Spleen (tissue), 11 donors: ENCODE results near the gene PARVA. TPM values are rescaled to one million over a fixed set of nuclear protein-coding genes. Genes with fewer than 3 reads are reported as not detected.
"Not testable (repeated sequence)": the region's sequence is repeated elsewhere in the genome, so short reads cannot be mapped to it uniquely, and the experiment has no call there.

Source experiments
- DNase-seq: peaks from one replicate; pipeline ENCODE4 v3.0.0-alpha.2; 2020
- H3K27ac ChIP-seq, 8 donors: fragments of 200-600 bp; sonication (generic) in 7 of 8; 1 replicate in 4 of 8; 2 replicates in 4 of 8; pipeline versions ENCODE4 v1.5.0 to v1.8.0; 2016 to 2021; ENCODE audit warnings: inconsistent platforms in 4 of 8, mild to moderate bottlenecking in 4 of 8, moderate library complexity in 1 of 8
- H3K27me3 ChIP-seq, 7 donors: fragments of 200-600 bp; sonication (generic) in 6 of 7; replicated peaks in 1 of 7; 1 replicate in 4 of 7; 2 replicates in 3 of 7; pipeline versions ENCODE4 v1.5.0 to v1.8.0; 2016 to 2021; ENCODE audit warnings: inconsistent platforms in 3 of 7, mild to moderate bottlenecking in 1 of 7
- H3K36me3 ChIP-seq, 6 donors: fragments of 200-600 bp; sonication (generic) in 5 of 6; 1 replicate in 4 of 6; 2 replicates in 2 of 6; pipeline versions ENCODE4 v1.5.0 to v1.8.0; 2016 to 2021; ENCODE audit warnings: inconsistent platforms in 2 of 6
- H3K4me1 ChIP-seq, 6 donors: fragments of 200-600 bp; sonication (generic) in 5 of 6; 1 replicate in 3 of 6; 2 replicates in 3 of 6; pipeline versions ENCODE4 v1.5.0 to v1.8.0; 2016 to 2021; ENCODE audit warnings: inconsistent platforms in 3 of 6
- H3K4me3 ChIP-seq, 8 donors: fragments of 200-600 bp; sonication (generic) in 7 of 8; 1 replicate in 4 of 8; 2 replicates in 4 of 8; pipeline versions ENCODE4 v1.5.0 to v1.8.0; 2016 to 2021; ENCODE audit warnings: inconsistent platforms in 4 of 8, mild to moderate bottlenecking in 4 of 8, moderate library complexity in 2 of 8
- H3K9me3 ChIP-seq, 8 donors: fragments of 200-600 bp; sonication (generic) in 7 of 8; 1 replicate in 4 of 8; 2 replicates in 4 of 8; pipeline versions ENCODE4 v1.5.0 to v1.8.0; 2016 to 2021; ENCODE audit warnings: inconsistent platforms in 4 of 8
- POLR2A ChIP-seq, 3 donors: fragments of 450-650 bp; IDR thresholded peaks; one replicate each; pipeline ENCODE4 v1.5.1; 2017; ENCODE audit warnings: antibody characterized with exemption in 3 of 3, mild to moderate bottlenecking in 1 of 3
- POLR2AphosphoS5 ChIP-seq, 3 donors: sonication (generic); formaldehyde crosslinking; IDR thresholded peaks; one replicate each; pipeline ENCODE4 v1.5.1; 2017; ENCODE audit warnings: antibody characterized with exemption in 3 of 3
- WGBS, 5 donors: extraction: QIAGEN DNeasy Blood & Tissue Kit in 3 of 5; methylation state at CpG; one replicate each; pipeline versions ENCODE4 v1.1.5 to v1.1.7; 2013 to 2018; 5-methylcytosine and 5-hydroxymethylcytosine counted together
- intact Hi-C: fragments of 100-400 bp; cut with DNase I; formaldehyde crosslinking; loops from one replicate; pipeline ENCODE4 v1.15.0; 2023; ENCODE audit warnings: low total_unique reads
- polyA plus RNA-seq, 3 donors: library from polyadenylated mRNA; stranded (reverse); fragments of 200-250 nt; gene quantifications; one replicate each; pipeline ENCODE4 v1.2.1, GENCODE V29; 2013
- total RNA-seq, 7 donors: library from RNA; depleted of rRNA in 3 of 7; stranded (reverse); fragments of >200 nt in 3 of 7; fragmentation: NEBNext Ultra II Directional in 4 of 7; extraction: Animal tissue kit (Norgen Biotek cat#: 25700) in 4 of 7; gene quantifications; one replicate each; pipeline versions ENCODE4 v1.1.0 to v1.2.1, GENCODE V29; 2016 to 2021
- TF ChIP-seq, protein P1 (sequence below), 11 experiments: fragments of 200-600 bp in 7 of 11; fragments of 450-650 bp in 4 of 11; sonication (generic) in 4 of 11; IDR thresholded peaks in 8 of 11; conservative IDR thresholded peaks in 3 of 11; 1 replicate in 7 of 11; 2 replicates in 4 of 11; pipeline versions ENCODE4 v1.4.0 to v1.8.0; 2016 to 2021; ENCODE audit warnings: antibody characterized with exemption in 11 of 11, inconsistent platforms in 4 of 11, mild to moderate bottlenecking in 1 of 11
- donor health status: healthy with polysubstance abuse.
- donor health status: DM: no; HTN: no; CAD: no; lungs with moderate emphysema.
- donor health status: DM: no; HTN: no; CAD: no.
- donor health status: Bipolar disorder and iron deficiency.
- donor health status: healthy.
- donor health status: DM: no; HTN: no; CAD: no.
- donor health status: DM: yes; HTN: yes; CAD: no.

The PARVA gene
- total and polyA plus RNA-seq, 10 donors: 3.8 to 56.6 (median 23.3) TPM

- 60 to 94% (median 82%) methylated on average over 3 to 4 of the region's 4 CpGs for WGBS, 5 donors
- H3K27me3 ChIP-seq: no peaks in the 10 kb centered on the region
- H3K4me1 ChIP-seq: no peaks in the 10 kb centered on the region
- no peak for TF ChIP-seq POLR2A (IDR thresholded peaks at IDR 0.05)
- TF ChIP-seq, protein P1, sequence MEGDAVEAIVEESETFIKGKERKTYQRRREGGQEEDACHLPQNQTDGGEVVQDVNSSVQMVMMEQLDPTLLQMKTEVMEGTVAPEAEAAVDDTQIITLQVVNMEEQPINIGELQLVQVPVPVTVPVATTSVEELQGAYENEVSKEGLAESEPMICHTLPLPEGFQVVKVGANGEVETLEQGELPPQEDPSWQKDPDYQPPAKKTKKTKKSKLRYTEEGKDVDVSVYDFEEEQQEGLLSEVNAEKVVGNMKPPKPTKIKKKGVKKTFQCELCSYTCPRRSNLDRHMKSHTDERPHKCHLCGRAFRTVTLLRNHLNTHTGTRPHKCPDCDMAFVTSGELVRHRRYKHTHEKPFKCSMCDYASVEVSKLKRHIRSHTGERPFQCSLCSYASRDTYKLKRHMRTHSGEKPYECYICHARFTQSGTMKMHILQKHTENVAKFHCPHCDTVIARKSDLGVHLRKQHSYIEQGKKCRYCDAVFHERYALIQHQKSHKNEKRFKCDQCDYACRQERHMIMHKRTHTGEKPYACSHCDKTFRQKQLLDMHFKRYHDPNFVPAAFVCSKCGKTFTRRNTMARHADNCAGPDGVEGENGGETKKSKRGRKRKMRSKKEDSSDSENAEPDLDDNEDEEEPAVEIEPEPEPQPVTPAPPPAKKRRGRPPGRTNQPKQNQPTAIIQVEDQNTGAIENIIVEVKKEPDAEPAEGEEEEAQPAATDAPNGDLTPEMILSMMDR (IDR thresholded peaks at IDR 0.05 in 8 of 11, conservative IDR thresholded peaks at IDR 0.05 in 3 of 11): no peak
- no peak for TF ChIP-seq POLR2AphosphoS5 (IDR thresholded peaks at IDR 0.05)
- H3K27ac ChIP-seq: no peak overlapping the region
- H3K4me3 ChIP-seq: no peak overlapping the region
- peaks cover 0 to 23% (median 0%) of the 10 kb centered on the region in 6 donors for H3K36me3 ChIP-seq
- no peaks in the 10 kb centered on the region for H3K9me3 ChIP-seq
- intact Hi-C loops: no loop called here
- DNase-seq: no peak
Measured at GRCh38 chr11:12517306-12517705, 139.9 kb downstream of the PARVA start.

DNA sequence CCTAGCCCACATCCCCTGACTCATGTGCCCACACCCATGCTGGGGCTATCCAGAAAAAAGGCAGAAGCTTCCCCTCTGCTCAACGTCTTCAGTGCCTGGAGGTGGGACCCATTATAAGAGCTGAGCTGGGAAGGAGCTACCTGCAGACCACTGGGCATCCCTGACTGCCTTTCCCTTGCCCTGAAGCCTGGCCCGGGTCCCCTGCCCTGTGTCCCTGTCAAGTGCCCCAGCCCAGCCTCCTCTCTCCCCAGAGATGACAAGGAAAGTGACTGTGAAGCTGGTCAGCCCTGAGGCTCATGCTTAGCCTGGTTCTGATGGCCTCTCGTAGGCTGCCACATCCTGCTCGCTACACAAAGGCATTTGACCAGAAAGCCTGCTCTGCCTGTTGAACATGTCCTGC, 140.4 kb downstream of the PARVA start:
- Histone ChIP-seq H3K9me3 (no peaks in the 10 kb centered on the region), H3K27me3 (no peaks in the 10 kb centered on the region), H3K4me1 (no peaks in the 10 kb centered on the region), H3K27ac (no peak overlapping the region), H3K4me3 (no peak overlapping the region), H3K36me3 (peaks cover 0 to 23% (median 0%) of the 10 kb centered on the region in 6 donors)
- WGBS, 5 donors: 76 to 95% (median 81%) methylated on average over 2 to 4 of the region's 4 CpGs
- intact Hi-C loops: no loop called here
- no peak for DNase-seq
- no peak for TF ChIP-seq POLR2A (IDR thresholded peaks at IDR 0.05)
- no peak for TF ChIP-seq POLR2AphosphoS5 (IDR thresholded peaks at IDR 0.05)
- TF ChIP-seq, protein P1 (IDR thresholded peaks at IDR 0.05 in 8 of 11, conservative IDR thresholded peaks at IDR 0.05 in 3 of 11): no peak

GRCh38 chr11:12518606-12519385, 141.4 kb downstream of the PARVA start:
- intact Hi-C loops: no loop called here
- Histone ChIP-seq H3K4me3 (no peak overlapping the region), H3K9me3 (no peaks in the 10 kb centered on the region), H3K27me3 (no peaks in the 10 kb centered on the region), H3K27ac (no peak overlapping the region), H3K4me1 (no peaks in the 10 kb centered on the region), H3K36me3 (peaks cover 0 to 15% (median 0%) of the 10 kb centered on the region in 6 donors)
- no peak for TF ChIP-seq POLR2A (IDR thresholded peaks at IDR 0.05)
- TF ChIP-seq, protein P1 (IDR thresholded peaks at IDR 0.05 in 8 of 11, conservative IDR thresholded peaks at IDR 0.05 in 3 of 11): no peak
- no peak for DNase-seq
- WGBS, 5 donors: 80 to 93% (median 89%) methylated on average over 11 to 15 of the region's 15 CpGs

- Histone ChIP-seq H3K27ac (no peak overlapping the region), H3K4me3 (no peak overlapping the region), H3K27me3 (no peaks in the 10 kb centered on the region), H3K9me3 (no peaks in the 10 kb centered on the region), H3K36me3 (peaks cover 0 to 15% (median 0%) of the 10 kb centered on the region in 6 donors), H3K4me1 (no peaks in the 10 kb centered on the region)
- intact Hi-C loops: no loop called here
- DNase-seq: no peak
- TF ChIP-seq POLR2AphosphoS5 (IDR thresholded peaks at IDR 0.05): no peak
- TF ChIP-seq, protein P1 (IDR thresholded peaks at IDR 0.05 in 8 of 11, conservative IDR thresholded peaks at IDR 0.05 in 3 of 11): no peak
- no peak for TF ChIP-seq POLR2A (IDR thresholded peaks at IDR 0.05)
- WGBS, 5 donors: 80 to 91% (median 84%) methylated on average over 3 of the region's 3 CpGs
Measured at GRCh38 chr11:12520054-12520453, 142.7 kb downstream of the PARVA start.

DNA sequence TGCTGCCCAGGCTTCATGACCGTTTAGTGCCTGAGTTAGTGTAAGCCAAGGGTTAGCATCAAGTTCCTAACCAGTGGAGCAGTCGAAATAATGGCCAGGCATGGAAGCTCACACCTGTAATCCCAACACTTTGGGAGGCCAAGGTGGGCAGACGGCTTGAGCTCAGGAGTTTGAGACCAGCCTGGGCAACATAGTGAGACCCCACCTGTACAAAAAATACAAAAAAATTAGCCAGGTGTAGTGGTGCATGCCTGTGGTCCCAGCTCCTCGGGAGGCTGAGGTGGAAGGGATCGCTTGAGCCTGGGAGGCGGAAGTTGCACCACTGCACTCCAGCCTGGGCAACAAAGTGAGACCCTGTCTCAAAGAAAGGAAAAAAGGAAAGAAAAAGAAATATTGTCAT, 143.2 kb downstream of the PARVA start:
- peaks cover 0 to 15% (median 0%) of the 10 kb centered on the region in 6 donors for H3K36me3 ChIP-seq
- H3K9me3 ChIP-seq, H3K27me3 ChIP-seq, intact Hi-C loops, H3K27ac ChIP-seq, H3K4me1 ChIP-seq, H3K4me3 ChIP-seq, DNase-seq: not testable (repeated sequence)
- 83 to 89% (median 86%) methylated on average over 6 of the region's 6 CpGs for WGBS, 5 donors
